Hepatocyte (in vitro differentiated cells): ENCODE measurements around the gene THPO. TPM values are rescaled to one million over a fixed set of nuclear protein-coding genes. Genes with fewer than 3 reads are reported as not detected.

Experiments used
- DNase-seq: peaks from one replicate; pipeline ENCODE4 v3.0.0-alpha.2; 2016; ENCODE audit warnings: low spot score
- H2AFZ ChIP-seq: fragments of 200-600 bp; sonication (generic); 2 replicates; pipeline ENCODE4 v1.6.0; 2016; ENCODE audit warnings: antibody characterized with exemption, mild to moderate bottlenecking
- H3K27ac ChIP-seq: fragments of 200-600 bp; sonication (generic); 2 replicates; pipeline ENCODE4 v1.5.1; 2016; ENCODE audit warnings: mild to moderate bottlenecking
- H3K27me3 ChIP-seq: fragments of 200-600 bp; sonication (generic); 2 replicates; pipeline ENCODE4 v1.6.1; 2016
- H3K36me3 ChIP-seq: fragments of 200-600 bp; sonication (generic); replicated peaks from 2 replicates; pipeline ENCODE4 v1.5.1; 2016; ENCODE audit warnings: low read depth; ENCODE audit not compliant: insufficient read depth
- H3K4me1 ChIP-seq: fragments of 200-600 bp; sonication (generic); 2 replicates; pipeline ENCODE4 v1.5.1; 2016; ENCODE audit warnings: mild to moderate bottlenecking, moderate library complexity; ENCODE audit not compliant: insufficient read depth
- H3K4me2 ChIP-seq: fragments of 200-600 bp; sonication (generic); 2 replicates; pipeline ENCODE4 v1.6.0; 2016
- H3K4me3 ChIP-seq: fragments of 200-600 bp; sonication (generic); 2 replicates; pipeline ENCODE4 v1.5.1; 2016; ENCODE audit warnings: mild to moderate bottlenecking
- H3K79me2 ChIP-seq: fragments of 200-600 bp; sonication (generic); 2 replicates; pipeline ENCODE4 v1.6.0; 2017; ENCODE audit warnings: mild to moderate bottlenecking
- H3K9me2 ChIP-seq: fragments of 200-600 bp; sonication (generic); replicated peaks from 2 replicates; pipeline ENCODE4 v1.6.0; 2017; ENCODE audit warnings: mild to moderate bottlenecking; ENCODE audit not compliant: insufficient read depth
- H3K9me3 ChIP-seq: fragments of 200-600 bp; sonication (generic); 2 replicates; pipeline ENCODE4 v1.5.1; 2016; ENCODE audit warnings: low read depth, mild to moderate bottlenecking
- H4K20me1 ChIP-seq: fragments of 200-600 bp; sonication (generic); 2 replicates; pipeline ENCODE4 v1.6.0; 2016; ENCODE audit warnings: mild to moderate bottlenecking; ENCODE audit not compliant: insufficient read depth, poor library complexity, severe bottlenecking
- EZH2 ChIP-seq: fragments of 200-600 bp; sonication (generic); IDR thresholded peaks from 2 replicates; pipeline ENCODE4 v1.6.1; 2016; ENCODE audit warnings: antibody characterized with exemption, mild to moderate bottlenecking, borderline replicate concordance
- EZH2phosphoT487 ChIP-seq: fragments of 200-600 bp; sonication (generic); IDR thresholded peaks from one replicate; pipeline ENCODE4 v1.6.1; 2018; ENCODE audit warnings: antibody characterized with exemption, mild to moderate bottlenecking, low read depth, moderate library complexity; ENCODE audit not compliant: unreplicated experiment, severe bottlenecking
- WGBS: methylation state at CpG from one replicate; pipeline ENCODE4 v1.1.6; 2016; ENCODE audit warnings: low lambda C conversion rate; ENCODE audit errors: missing lambda C conversion rate; 5-methylcytosine and 5-hydroxymethylcytosine counted together
- polyA plus RNA-seq: library from polyadenylated mRNA; unstranded; fragments of >200 nt; fragmentation: Nextera tagmentation; extraction: Ambion mirVana; gene quantifications from 2 replicates; pipeline ENCODE4 v1.2.1, GENCODE V29; 2016
- total RNA-seq: library from RNA; depleted of rRNA; stranded (reverse); fragments of >200 nt; gene quantifications from 2 replicates; pipeline ENCODE4 v1.2.3, GENCODE V29; 2014
- TF ChIP-seq, protein P1 (sequence below): fragments of 200-600 bp; sonication (generic); IDR thresholded peaks from 2 replicates; pipeline ENCODE4 v1.5.1; 2016; ENCODE audit warnings: antibody characterized with exemption, mild to moderate bottlenecking; ENCODE audit not compliant: poor library complexity

THPO gene
- total and polyA plus RNA-seq, 2 experiments from 2014 or later: 1.8 to 5.2 TPM

- no peaks in the 10 kb centered on the region for H3K36me3 ChIP-seq
- H3K4me3 ChIP-seq: no peak overlapping the region
- peaks cover 22% of the 10 kb centered on the region for H3K79me2 ChIP-seq
- WGBS: 94% methylated on average over 24 of the region's 24 CpGs
- H4K20me1 ChIP-seq: no peaks in the 10 kb centered on the region
- no peak overlapping the region for H3K27ac ChIP-seq
- no peak overlapping the region for H2AFZ ChIP-seq
- peaks cover 12% of the 10 kb centered on the region for H3K4me1 ChIP-seq
- no peak overlapping the region for H3K4me2 ChIP-seq
- no peaks in the 10 kb centered on the region for H3K27me3 ChIP-seq
- TF ChIP-seq EZH2 (no peak), EZH2phosphoT487 (no peak)
- TF ChIP-seq, protein P1, sequence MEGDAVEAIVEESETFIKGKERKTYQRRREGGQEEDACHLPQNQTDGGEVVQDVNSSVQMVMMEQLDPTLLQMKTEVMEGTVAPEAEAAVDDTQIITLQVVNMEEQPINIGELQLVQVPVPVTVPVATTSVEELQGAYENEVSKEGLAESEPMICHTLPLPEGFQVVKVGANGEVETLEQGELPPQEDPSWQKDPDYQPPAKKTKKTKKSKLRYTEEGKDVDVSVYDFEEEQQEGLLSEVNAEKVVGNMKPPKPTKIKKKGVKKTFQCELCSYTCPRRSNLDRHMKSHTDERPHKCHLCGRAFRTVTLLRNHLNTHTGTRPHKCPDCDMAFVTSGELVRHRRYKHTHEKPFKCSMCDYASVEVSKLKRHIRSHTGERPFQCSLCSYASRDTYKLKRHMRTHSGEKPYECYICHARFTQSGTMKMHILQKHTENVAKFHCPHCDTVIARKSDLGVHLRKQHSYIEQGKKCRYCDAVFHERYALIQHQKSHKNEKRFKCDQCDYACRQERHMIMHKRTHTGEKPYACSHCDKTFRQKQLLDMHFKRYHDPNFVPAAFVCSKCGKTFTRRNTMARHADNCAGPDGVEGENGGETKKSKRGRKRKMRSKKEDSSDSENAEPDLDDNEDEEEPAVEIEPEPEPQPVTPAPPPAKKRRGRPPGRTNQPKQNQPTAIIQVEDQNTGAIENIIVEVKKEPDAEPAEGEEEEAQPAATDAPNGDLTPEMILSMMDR: no peak
- no peaks in the 10 kb centered on the region for H3K9me2 ChIP-seq
- DNase-seq: no peak
- no peaks in the 10 kb centered on the region for H3K9me3 ChIP-seq
Observed at GRCh38 chr3:184357248-184358123, 20.5 kb downstream of the THPO start.

DNA sequence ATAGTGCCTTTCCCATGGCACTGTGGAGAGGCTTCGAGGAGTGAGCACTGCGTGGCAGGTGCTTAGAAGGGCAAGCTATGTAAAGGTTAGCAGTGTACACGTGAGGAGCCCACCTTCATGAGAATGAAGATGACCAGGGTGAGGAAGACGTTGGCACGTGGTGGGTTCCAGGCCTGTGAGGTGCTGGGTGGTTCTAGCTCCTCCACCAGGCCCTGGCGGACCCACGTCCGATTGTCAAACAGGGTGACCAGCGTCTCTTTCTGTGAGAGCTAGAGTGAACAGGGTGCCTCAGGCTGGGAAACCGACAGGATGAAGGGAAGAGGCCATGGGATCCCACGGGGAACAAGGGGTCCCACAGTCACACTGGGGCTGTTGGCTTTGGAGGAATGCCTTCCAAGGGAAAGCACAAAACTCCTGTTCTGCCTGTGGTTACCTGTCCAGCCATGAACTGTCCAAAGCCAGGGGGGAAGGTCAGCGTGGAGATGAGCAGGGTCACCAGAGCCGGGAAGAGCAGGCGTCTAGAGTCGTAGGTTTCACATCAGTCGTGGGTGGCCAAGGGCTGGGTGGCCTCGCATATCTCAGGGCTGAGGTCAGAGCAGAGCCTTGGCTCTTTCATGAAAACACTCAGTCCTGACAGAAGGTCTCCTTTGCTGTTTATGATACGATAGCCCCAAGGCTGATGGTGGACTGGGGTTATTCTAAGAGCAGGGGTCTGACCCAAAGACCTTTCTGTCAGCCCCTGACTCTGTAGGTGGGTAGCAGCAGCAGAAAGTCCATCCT lies 22.6 kb downstream of the THPO start:
- Histone ChIP-seq H3K27me3 (no peaks in the 10 kb centered on the region), H3K4me1 (peaks cover 12% of the 10 kb centered on the region), H2AFZ (no peak overlapping the region), H3K36me3 (no peaks in the 10 kb centered on the region), H3K4me3 (no peak overlapping the region), H3K79me2 (peaks cover 14% of the 10 kb centered on the region), H4K20me1 (no peaks in the 10 kb centered on the region), H3K4me2 (no peak overlapping the region), H3K27ac (no peak overlapping the region), H3K9me3 (no peaks in the 10 kb centered on the region), H3K9me2 (no peaks in the 10 kb centered on the region)
- DNase-seq: no peak
- WGBS: 84% methylated on average over 18 of the region's 18 CpGs
- TF ChIP-seq EZH2: no peak
- no peak for TF ChIP-seq EZH2phosphoT487
- TF ChIP-seq, protein P1: no peak

- 88% methylated on average over 8 of the region's 8 CpGs for WGBS
- no peaks in the 10 kb centered on the region for H3K9me2 ChIP-seq
- H3K27ac ChIP-seq: no peak overlapping the region
- peaks cover 8% of the 10 kb centered on the region for H3K79me2 ChIP-seq
- H3K27me3 ChIP-seq: no peaks in the 10 kb centered on the region
- TF ChIP-seq, protein P1: no peak
- TF ChIP-seq EZH2phosphoT487 (no peak), EZH2 (no peak)
- no peak for DNase-seq
- no peak overlapping the region for H3K4me2 ChIP-seq
- no peaks in the 10 kb centered on the region for H3K9me3 ChIP-seq
- H4K20me1 ChIP-seq: no peaks in the 10 kb centered on the region
- no peaks in the 10 kb centered on the region for H3K36me3 ChIP-seq
- no peak overlapping the region for H2AFZ ChIP-seq
- H3K4me3 ChIP-seq: no peak overlapping the region
- peaks cover 5% of the 10 kb centered on the region for H3K4me1 ChIP-seq
Observed at GRCh38 chr3:184354754-184355153, 23.3 kb downstream of the THPO start.
